NAMALWA (cell line): ENCODE results near the gene PDZRN3.

Experiments used
- DNase-seq: peaks from one replicate; pipeline ENCODE4 v3.0.0-alpha.2; 2015; ENCODE audit warnings: low spot score

The PDZRN3 gene

GRCh38 chr3:73413619-73414018, 211.1 kb downstream of the PDZRN3 start:
- DNase-seq = no peak

- no peak for DNase-seq
Measured at GRCh38 chr3:73411993-73412392, 212.7 kb downstream of the PDZRN3 start.

- DNase-seq = no peak
Measured at GRCh38 chr3:73411545-73411944, 213.2 kb downstream of the PDZRN3 start.

DNA sequence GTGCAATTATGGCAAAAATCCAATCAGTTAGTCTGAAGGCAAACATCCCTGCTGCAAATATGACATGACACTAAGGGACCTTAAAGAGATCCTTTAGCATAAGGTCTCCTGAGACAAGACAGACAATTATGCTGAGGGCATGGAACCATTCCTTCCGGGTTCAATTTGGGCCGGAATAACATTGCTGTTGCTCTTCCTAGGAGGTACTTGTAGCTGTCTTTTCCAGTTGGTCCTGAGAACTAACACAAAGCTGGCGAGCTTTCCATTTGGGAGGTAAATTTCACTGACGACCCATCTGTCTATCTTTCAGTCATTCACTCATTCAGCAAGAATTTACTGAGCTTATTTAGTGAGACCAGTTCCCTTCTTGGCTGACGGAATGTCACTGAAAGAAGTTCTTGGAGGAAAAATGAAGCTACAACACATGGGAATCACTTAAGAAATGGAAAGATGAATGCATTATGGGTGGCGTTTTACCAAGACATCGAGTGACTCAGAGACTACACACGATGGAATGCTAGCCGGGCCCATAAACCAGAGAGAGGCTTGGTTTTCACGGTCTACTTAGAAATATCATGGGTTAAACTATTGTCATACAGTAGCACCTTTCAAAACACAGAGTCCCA, 215.5 kb downstream of the PDZRN3 start:
- DNase-seq = no peak

DNA sequence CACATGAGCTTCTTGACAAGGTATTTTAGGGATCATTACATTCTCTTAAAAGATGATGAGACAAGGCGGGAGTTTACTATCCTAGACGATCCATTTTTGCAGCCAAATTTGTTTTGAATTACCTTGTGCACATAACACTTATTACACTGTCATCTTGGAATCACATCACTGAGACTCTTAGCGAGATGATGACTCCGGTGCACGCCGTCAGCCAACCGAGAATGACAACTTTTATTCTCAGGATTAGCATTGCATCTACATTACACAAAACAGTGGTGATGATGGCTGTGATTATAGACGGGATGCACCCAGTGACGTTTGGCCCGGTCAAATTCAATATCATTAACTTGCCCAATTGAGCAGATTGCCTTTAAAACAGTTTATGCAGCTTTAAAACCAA, 216.1 kb downstream of the PDZRN3 start:
- no peak for DNase-seq

DNA sequence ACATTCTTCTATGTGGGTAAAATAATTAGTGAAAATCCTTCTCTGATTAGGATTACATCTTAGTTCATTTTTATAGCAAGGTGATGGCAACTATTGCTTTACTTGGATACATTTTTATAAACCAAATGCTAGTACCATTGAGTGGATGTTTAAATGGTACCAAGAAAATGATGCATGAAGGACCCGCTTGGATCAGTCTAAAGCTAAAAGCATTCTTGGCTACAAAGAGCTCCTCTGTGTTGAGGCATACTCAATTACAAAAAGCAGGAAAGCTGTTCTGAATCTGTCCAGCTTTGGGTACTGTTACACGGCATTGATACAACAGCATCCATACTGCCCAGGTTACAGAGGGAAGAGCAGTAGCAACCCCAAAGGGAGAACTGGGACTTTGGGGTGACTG, 217.2 kb downstream of the PDZRN3 start:
- DNase-seq = no peak

- DNase-seq = no peak
Measured at GRCh38 chr3:73405853-73406252, 218.9 kb downstream of the PDZRN3 start.

- no peak for DNase-seq
Measured at GRCh38 chr3:73405000-73405399, 219.7 kb downstream of the PDZRN3 start.

GRCh38 chr3:73404435-73404834, 220.3 kb downstream of the PDZRN3 start:
- no peak for DNase-seq

DNA sequence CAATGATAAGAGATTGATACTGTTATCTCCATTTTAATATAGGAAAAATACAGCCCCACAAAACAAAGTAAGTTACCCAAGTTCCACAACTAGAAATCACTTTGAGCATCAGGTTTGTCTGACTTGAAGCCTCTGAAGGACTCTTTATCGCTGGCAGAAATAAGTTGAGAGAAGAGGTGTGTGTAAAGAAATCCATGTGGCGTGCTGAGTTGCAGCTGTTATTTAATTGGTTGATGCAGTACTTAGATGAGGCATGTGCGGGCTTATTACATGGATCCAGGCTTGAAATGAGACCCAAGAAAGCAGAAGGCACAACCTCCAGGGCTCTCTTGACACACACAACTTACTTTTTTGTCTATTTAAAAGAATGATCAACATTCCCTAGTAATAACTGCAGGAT, 221.3 kb downstream of the PDZRN3 start:
- no peak for DNase-seq

DNA sequence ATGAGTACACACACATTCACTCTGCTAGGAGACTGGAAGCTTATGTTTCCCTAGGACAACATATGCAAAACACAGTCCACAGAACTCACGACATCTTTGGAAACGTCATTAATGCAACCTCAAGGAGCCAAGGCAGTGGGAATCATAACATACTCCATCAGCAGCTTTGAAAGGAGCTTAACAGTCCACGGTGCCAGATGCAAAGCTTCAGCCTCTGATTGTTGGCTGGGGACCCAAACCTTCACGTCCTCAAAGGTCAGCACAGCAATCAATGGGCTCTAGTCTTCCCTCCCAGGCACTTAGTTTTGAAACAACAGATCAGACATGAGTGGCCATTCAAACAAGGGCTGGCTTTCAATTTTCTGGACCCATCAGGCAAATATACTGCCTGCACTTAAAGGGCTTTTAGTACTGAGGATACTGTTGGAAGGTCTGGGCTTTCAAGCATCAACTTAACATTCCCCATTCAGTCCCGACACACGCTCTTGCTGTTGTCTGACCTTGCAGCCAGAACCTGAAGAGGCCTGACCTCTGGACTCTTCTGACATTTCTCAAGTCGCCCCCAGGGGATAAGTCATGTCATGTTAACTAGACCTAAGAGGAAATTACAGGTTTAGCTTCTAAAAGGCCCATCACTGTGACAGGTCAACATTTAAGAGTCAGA, 223.0 kb downstream of the PDZRN3 start:
- no peak for DNase-seq

- no peak for DNase-seq
Measured at GRCh38 chr3:73401059-73401458, 223.7 kb downstream of the PDZRN3 start.

DNA sequence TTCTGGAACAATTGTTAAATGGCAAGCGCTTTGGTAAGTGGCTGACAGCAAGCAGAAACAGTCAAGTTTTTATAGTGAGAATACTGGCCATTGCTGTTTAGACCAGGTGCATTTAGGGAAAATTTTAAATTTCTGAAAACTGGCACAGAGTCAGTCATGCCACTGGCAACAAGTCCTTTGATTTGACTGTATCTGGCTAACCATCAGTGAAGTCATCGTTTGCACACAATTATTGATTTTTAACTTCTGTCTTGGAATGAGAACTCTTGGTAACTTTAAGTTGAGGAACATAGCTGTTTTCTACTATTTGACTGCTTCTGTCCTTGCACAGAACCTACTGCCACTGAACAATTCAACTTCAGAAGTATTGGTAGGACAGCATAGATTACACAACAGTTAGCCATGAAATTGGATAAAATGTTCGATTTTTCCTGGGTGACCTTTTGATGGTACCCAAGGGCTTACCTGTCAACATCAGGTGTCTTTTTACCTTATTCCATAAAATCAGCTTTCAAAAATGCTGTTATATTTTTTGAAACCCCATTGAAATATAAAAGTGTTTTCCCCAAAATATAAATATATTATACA, 225.0 kb downstream of the PDZRN3 start:
- DNase-seq = no peak

GRCh38 chr3:73399106-73399505, 225.6 kb downstream of the PDZRN3 start:
- no peak for DNase-seq

- no peak for DNase-seq
Measured at GRCh38 chr3:73398084-73398483, 226.7 kb downstream of the PDZRN3 start.

DNA sequence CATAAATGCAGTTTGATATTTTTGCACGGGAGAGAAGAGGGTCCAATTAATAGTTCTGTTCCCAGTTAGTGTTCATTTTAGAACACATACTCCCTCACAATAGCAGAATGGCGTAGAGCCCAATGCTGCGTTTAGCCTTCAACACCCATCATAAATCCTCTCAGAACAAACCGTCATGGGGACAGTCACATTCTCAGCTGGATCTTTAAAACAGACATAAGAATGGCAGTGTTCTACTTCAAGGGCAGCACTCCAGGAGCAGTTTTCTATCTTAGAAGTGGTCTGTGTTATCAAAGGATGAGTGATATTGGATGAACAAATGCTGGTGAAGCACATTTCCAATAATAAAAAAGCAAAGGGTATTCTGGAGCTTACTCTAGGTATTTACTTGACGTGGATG, 230.5 kb downstream of the PDZRN3 start:
- no peak for DNase-seq

- DNase-seq = no peak
Measured at GRCh38 chr3:73393005-73393404, 231.7 kb downstream of the PDZRN3 start.

- no peak for DNase-seq
Measured at GRCh38 chr3:73391984-73392383, 232.8 kb downstream of the PDZRN3 start.

GRCh38 chr3:73389928-73390327, 234.8 kb downstream of the PDZRN3 start:
- DNase-seq = no peak

DNA sequence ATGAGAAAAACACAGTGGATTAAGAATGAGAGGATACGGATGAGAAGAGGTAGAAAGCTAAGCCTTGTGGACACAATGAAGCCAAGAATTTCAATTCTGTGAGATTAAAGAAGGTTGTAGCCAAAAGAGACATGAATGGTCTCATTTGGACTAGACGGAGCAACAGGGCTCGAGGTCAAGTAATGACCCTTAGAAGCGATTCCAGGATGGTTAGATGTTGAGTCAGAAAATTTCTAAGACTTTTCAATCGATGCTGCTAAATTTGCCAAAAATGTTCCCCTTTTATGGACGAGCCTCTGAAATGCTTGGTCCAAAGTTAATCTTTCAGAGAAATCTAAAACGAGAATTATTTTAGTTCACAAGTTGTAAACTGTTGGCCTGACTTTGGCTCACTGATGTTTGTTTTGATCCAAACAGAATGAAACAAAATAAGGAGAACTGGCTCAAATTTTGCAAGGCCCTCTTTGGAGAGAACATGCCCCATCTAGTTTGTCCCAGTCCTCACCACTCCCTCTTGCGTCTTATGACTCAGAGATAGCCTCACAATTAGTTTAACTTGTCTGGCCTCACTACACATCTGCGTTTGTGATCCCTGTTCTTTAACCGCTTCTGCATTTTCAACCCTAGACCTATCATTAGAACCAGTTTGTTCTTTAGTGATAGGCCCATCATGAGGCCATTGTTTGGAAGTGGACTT, 235.5 kb downstream of the PDZRN3 start:
- DNase-seq = no peak

- no peak for DNase-seq
Measured at GRCh38 chr3:73385568-73385967, 239.2 kb downstream of the PDZRN3 start.

- DNase-seq = no peak
Measured at GRCh38 chr3:73384091-73384906, 240.4 kb downstream of the PDZRN3 start.
